ENCODE results near the gene CHAD.
"Not testable (repeated sequence)": the region's sequence is repeated elsewhere in the genome, so short reads cannot be mapped to it uniquely, and the experiment has no call there.

The CHAD gene

GRCh38 chr17:50432125-50432762 lies 36.4 kb downstream of the CHAD start:
- no peak for DNase-seq (ENCODE audit: low read depth, low spot score)
- no peak overlapping the region for H3K27ac ChIP-seq

GRCh38 chr17:50430821-50431618 lies 37.7 kb downstream of the CHAD start:
- no peak overlapping the region for H3K27ac ChIP-seq
- no peak for DNase-seq (ENCODE audit: low read depth, low spot score)

GRCh38 chr17:50429793-50430192 lies 38.9 kb downstream of the CHAD start:
- DNase-seq (ENCODE audit: low read depth, low spot score), result no peak

GRCh38 chr17:50428831-50429424 lies 39.8 kb downstream of the CHAD start:
- peak overlapping the region; percentile 87 for H3K27ac ChIP-seq
- DNase-seq (ENCODE audit: low read depth, low spot score), result peak; percentile 95

More at GRCh38 chr17:50429793-50430192, 38.9 kb downstream of the CHAD start:
- H3K27ac ChIP-seq, result peak overlapping the region; percentile 87

DNA sequence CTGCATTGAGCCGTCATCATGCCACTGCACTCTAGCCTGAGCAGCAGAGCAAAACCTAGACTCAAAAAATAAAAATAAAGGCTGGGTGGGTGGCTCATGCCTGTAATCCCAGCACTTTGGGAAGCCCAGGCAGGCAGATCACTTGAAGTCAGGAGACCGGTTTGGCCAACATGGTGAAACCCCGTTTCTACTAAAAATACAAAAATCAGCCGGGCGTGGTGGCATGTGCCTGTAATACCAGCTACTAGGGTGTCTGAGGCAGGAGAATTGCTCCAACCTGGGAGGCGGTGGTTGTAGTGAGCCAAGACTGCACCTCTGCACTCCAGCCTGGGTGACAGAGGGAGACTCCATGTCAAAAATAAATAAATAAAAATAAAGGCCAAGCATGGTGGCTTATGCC lies 40.6 kb downstream of the CHAD start:
- H3K27ac ChIP-seq, result peak overlapping the region; percentile 87
- DNase-seq (ENCODE audit: low read depth, low spot score), result not testable (repeated sequence)

- H3K27ac ChIP-seq, result peak overlapping the region; percentile 87
- no peak for DNase-seq (ENCODE audit: low read depth, low spot score)
Measured at GRCh38 chr17:50426814-50427787, 41.6 kb downstream of the CHAD start.

- no peak for DNase-seq (ENCODE audit: low read depth, low spot score)
- peak overlapping the region; percentile 87 for H3K27ac ChIP-seq
Measured at GRCh38 chr17:50426472-50426782, 42.3 kb downstream of the CHAD start.

DNA sequence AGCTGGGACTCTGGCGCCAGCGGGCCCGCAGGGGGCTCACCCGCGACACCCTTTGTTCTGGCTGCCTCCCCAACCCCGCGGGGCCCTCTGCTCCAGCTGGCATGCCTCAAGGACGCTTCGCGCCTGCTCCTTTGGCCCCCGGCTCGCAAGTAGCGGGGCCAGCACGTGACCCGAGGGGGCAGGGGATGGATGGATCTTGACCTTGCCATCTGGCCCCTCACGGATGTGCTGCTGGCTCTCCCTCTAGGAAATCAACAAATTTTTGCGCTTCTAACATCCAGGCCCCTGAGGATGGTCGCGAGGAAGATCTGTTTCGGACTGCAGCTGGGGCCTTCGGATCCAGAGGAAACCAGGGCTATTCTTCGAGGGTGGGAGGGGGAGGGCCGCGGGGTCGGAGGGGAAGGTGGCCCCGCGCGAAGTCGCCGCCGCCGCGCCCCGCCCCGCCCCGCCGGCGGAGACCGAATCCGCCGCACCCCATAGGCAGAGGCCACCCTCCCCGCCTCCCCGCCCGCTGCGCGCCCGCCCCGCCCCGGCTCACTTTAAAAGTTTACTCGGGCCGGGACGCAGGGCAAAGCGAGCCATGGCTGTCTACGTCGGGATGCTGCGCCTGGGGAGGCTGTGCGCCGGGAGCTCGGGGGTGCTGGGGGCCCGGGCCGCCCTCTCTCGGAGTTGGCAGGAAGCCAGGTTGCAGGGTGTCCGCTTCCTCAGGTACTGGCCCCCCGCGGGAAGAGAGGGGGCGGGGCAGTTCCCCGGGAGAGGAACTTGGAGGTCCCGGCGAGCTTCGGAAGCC lies 42.8 kb downstream of the CHAD start, which contains the start of gene ACSF2:
TSS of gene ACSF2 (plus strand) at position 537 of the 790 bp plus-strand sequence. CDS start at position 581, 44 bp downstream.
- peak within 1 kb of the TSS; percentile 87 for H3K27ac ChIP-seq
- DNase-seq (ENCODE audit: low read depth, low spot score), result no peak

DNA sequence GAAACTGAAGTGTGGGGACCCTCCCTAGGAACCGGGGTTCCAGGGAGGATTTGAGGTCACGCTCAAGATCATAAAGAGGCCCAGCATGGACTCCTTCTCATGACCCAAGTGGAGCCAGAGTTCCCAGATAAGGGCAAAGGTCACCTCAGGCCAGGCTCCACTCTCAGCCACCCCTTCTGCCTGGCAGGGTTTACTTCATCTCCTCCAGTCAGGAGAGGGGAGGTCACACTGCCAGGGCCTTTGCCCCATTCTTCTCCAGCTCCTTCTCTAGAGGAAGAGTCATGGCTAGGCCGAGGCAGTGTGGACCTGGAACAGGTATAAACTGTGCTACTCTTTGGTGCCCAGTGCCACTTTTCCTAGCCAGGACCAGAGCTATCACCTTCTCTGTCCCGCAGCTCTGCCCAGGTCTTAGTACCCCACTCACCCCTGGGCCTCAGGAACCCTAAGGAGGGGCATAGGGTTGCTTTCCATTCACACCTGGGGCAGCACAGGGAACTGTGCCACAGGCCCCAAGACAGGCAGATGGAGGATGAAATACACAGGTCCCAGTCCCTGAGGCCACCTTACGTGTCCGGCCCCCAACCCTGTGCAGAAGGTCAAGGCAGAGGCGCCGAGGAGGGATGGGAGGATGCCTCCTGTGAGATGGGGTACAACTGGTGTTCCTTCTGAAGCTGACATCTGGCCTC lies 43.5 kb downstream of the CHAD start:
- DNase-seq (ENCODE audit: low read depth, low spot score), result no peak
- H3K27ac ChIP-seq, result peak overlapping the region; percentile 87

DNA sequence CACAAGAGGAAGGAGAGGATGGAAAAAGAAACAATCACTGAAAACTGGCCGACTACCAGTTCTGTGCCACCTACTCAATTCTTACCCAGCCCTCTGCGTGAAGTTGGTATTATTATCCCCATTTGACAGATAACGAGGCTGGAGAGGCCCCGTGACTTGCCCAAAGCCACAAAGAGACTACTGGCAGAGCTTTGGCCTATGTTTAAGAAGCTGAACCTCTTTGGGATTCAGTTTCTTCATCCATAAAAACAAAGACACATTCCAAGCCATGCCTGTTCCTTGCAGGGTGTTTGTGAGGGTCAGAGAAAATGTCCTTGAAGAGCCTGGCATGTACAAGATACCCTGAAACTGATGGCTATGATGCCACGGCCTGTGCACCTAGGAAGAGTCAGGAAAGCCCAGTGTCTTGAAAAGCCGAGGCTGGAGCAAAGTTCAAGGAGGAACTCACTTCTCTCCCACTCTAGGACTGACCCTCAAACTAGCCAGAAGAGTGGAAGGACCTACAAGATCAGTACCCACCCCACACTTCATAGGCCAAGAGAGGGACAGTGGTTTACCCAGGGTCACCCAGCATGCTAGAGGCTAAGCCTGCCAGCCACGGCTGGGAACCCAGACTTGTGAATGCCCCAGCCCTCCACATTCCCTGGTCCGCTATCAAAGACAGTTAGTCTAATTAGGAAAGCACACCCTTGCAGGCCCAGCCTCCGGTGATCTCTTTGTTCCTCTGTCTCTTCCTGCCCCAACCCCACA lies 44.3 kb downstream of the CHAD start:
- H3K27ac ChIP-seq, result peak overlapping the region; percentile 70
- DNase-seq (ENCODE audit: low read depth, low spot score), result no peak

- H3K27ac ChIP-seq, result peak overlapping the region; percentile 70
- peak; percentile 92 for DNase-seq (ENCODE audit: low read depth, low spot score)
Measured at GRCh38 chr17:50423553-50424159, 45.0 kb downstream of the CHAD start.

DNA sequence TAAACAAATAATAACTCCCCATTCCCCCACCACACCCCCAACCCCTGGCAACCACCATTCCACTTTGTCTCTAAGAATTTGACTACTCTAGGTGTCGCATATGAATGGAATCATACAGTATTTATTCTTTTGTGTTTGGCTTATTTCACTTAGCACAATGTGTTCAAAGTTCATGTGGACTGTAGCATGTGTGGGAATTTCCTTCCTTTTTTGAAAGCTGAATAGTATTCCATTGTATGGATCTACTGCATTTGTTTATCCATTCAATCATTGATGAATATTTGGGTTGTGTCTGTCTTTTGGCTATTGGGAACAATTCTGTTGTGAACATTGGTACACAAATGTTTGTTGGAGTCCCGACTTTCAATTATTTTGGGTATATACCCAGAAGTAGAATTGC lies 45.9 kb downstream of the CHAD start:
- DNase-seq (ENCODE audit: low read depth, low spot score), result no peak
- peak overlapping the region; percentile 70 for H3K27ac ChIP-seq

DNA sequence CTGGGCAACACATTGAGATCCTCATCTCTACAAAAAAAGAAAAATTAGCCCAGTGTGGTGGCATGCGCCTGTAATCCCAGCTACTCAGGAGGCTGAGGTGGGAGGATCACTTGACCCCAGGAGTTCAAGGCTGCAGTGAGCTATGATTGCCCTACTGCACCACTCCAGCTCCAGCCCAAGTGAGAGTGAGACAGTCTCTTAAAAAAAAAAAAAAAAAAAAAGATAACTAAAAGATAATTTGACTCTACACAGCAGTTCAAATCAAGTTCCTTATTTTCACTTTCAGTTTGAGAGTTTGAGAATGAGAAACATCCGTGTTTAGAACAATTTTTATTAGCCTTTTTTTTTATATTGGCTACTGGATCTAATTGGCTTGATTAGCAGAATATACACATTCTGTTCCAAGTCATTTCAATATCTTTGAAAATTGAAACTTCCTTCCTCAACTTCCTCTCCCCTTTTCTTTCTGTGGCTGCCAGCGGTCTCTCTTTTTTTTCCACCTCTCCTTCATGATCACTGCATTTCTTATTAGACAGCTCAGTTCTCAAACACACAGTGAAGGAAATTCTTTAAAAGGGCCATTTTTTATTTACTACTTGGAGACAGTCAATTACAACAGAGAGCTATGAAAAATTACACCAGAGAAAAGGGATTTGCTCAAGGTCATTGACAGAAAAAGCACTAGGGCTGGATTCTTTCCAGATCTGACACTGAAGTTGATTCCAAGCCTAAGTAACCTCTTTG lies 47.2 kb downstream of the CHAD start:
- H3K27ac ChIP-seq, result peak overlapping the region; percentile 2
- no peak for DNase-seq (ENCODE audit: low read depth, low spot score)

GRCh38 chr17:50420419-50421112 lies 48.1 kb downstream of the CHAD start:
- no peak for DNase-seq (ENCODE audit: low read depth, low spot score)
- peak overlapping the region; percentile 2 for H3K27ac ChIP-seq

- DNase-seq (ENCODE audit: low read depth, low spot score); H3K27ac ChIP-seq: not testable (repeated sequence)
Measured at GRCh38 chr17:50419577-50419976, 49.1 kb downstream of the CHAD start.

GRCh38 chr17:50414808-50415207 lies 53.9 kb downstream of the CHAD start:
- no peak for DNase-seq (ENCODE audit: low read depth, low spot score)

More at GRCh38 chr17:50414808-50415207, 53.9 kb downstream of the CHAD start:
- H3K27ac ChIP-seq, result peak overlapping the region; percentile 13

Measured in epithelial cell of prostate (primary cell).